H1 (cell line): ENCODE measurements around the gene MDM4. TPM values are rescaled to one million over a fixed set of nuclear protein-coding genes. Genes with fewer than 3 reads are reported as not detected.

Experiments used
- CTCF ChIA-PET: fragments of 300-600 bp; sonication (Branson Sonifier 250); formaldehyde crosslinking; loops from one replicate; lab custom pipeline; 2021; ENCODE audit not compliant: partially characterized antibody; lab: Charles Lee
- POLR2A ChIA-PET: fragments of 300-600 bp; sonication (Branson Sonifier 250); formaldehyde crosslinking; loops from one replicate; lab custom pipeline; 2021; ENCODE audit warnings: inconsistent platforms; ENCODE audit not compliant: partially characterized antibody; lab: Charles Lee
- DNase-seq, 2 experiments: peaks; one replicate each; pipeline versions ENCODE4 v3.0.0 to v3.0.0-alpha.2; 2010 to 2022; ENCODE audit warnings: low spot score in 2 of 2, low read depth in 1 of 2, mixed read lengths in 1 of 2
- FAIRE-seq: peaks from 2 replicates; lab custom pipeline; 2011; peaks lifted over from hg19 to GRCh38; lab: Jason Lieb, UNC
- H2AFZ ChIP-seq: 2 replicates; pipeline ENCODE4 v1.8.1; 2012; ENCODE audit warnings: low read length, inconsistent platforms
- H2AK5ac ChIP-seq: 2 replicates; pipeline ENCODE4 v1.6.1; 2013; ENCODE audit warnings: low read depth, low read length
- H2BK120ac ChIP-seq: replicated peaks from 2 replicates; pipeline ENCODE3; 2013; ENCODE audit warnings: low read depth, low read length, inconsistent platforms
- H2BK12ac ChIP-seq: 2 replicates; pipeline ENCODE4 v1.6.1; 2013; ENCODE audit warnings: low read depth, low read length
- H2BK15ac ChIP-seq: 2 replicates; pipeline ENCODE4 v1.6.1; 2013; ENCODE audit warnings: low read length
- H2BK20ac ChIP-seq: 2 replicates; pipeline ENCODE4 v1.6.1; 2013; ENCODE audit warnings: low read length
- H2BK5ac ChIP-seq: 2 replicates; pipeline ENCODE4 v1.6.1; 2013; ENCODE audit warnings: low read depth, low read length
- H3K14ac ChIP-seq: 2 replicates; pipeline ENCODE4 v1.6.1; 2013; ENCODE audit warnings: inconsistent platforms; ENCODE audit not compliant: insufficient read length
- H3K18ac ChIP-seq: 2 replicates; pipeline ENCODE4 v1.6.1; 2013; ENCODE audit warnings: low read length; ENCODE audit errors: extremely low read depth
- H3K23ac ChIP-seq: 2 replicates; pipeline ENCODE4 v1.6.1; 2013; ENCODE audit warnings: inconsistent platforms; ENCODE audit not compliant: insufficient read length
- H3K23me2 ChIP-seq: 2 replicates; pipeline ENCODE4 v1.6.1; 2013; ENCODE audit warnings: low read depth, low read length
- H3K27ac ChIP-seq: 2 replicates; pipeline ENCODE4 v1.6.1; 2011; ENCODE audit warnings: low read depth, low read length, inconsistent platforms
- H3K27me3 ChIP-seq, 4 experiments: replicated peaks in 1 of 4; 1 replicate in 1 of 4; 2 replicates in 3 of 4; pipeline versions ENCODE4 v1.6.1 to v1.8.1; 2011 to 2013; ENCODE audit warnings: low read length in 3 of 4, mild to moderate bottlenecking in 3 of 4, inconsistent platforms in 2 of 4, mixed read lengths in 2 of 4, moderate library complexity in 1 of 4; ENCODE audit not compliant: control insufficient read depth in 3 of 4, insufficient read depth in 3 of 4; ENCODE audit errors: extremely low read depth in 1 of 4
- H3K36me3 ChIP-seq, 4 experiments: 2 replicates each; pipeline versions ENCODE4 v1.6.1 to v1.8.1; 2011 to 2013; ENCODE audit warnings: mild to moderate bottlenecking in 4 of 4, low read length in 3 of 4, moderate library complexity in 2 of 4, control low read depth in 1 of 4, inconsistent platforms in 1 of 4; ENCODE audit not compliant: insufficient read depth in 4 of 4, control insufficient read depth in 2 of 4
- H3K4ac ChIP-seq: replicated peaks from 2 replicates; pipeline ENCODE3; 2013; ENCODE audit warnings: low read length, low read depth, mixed read lengths, inconsistent platforms; ENCODE audit not compliant: insufficient read length
- H3K4me1 ChIP-seq, 4 experiments: replicated peaks in 1 of 4; 1 replicate in 1 of 4; 2 replicates in 3 of 4; pipeline versions ENCODE4 v1.6.1 to v1.8.1; 2011 to 2013; ENCODE audit warnings: low read length in 3 of 4, inconsistent platforms in 2 of 4, mixed read lengths in 1 of 4; ENCODE audit not compliant: insufficient read depth in 4 of 4, control insufficient read depth in 3 of 4
- H3K4me2 ChIP-seq, 2 experiments: 2 replicates each; pipeline versions ENCODE4 v1.6.1 to v1.8.1; 2011 to 2013; ENCODE audit warnings: low read depth in 2 of 2, low read length in 2 of 2, control low read depth in 1 of 2, inconsistent platforms in 1 of 2, mild to moderate bottlenecking in 1 of 2; ENCODE audit not compliant: insufficient read depth in 1 of 2
- H3K4me3 ChIP-seq, 4 experiments: fragments of 200-600, 300-600 bp in 1 of 4; sonication (generic), shearing (Covaris generic), sonication (Bioruptor Twin) in 1 of 4; 2 replicates each; pipeline versions ENCODE4 v1.5.1 to v1.8.1; 2011 to 2016; ENCODE audit warnings: low read length in 4 of 4, low read depth in 3 of 4, control low read depth in 2 of 4, inconsistent platforms in 2 of 4, mild to moderate bottlenecking in 2 of 4, mixed read lengths in 1 of 4, moderate library complexity in 1 of 4; ENCODE audit not compliant: insufficient read depth in 2 of 4; ENCODE audit errors: extremely low read depth in 1 of 4
- H3K56ac ChIP-seq: replicated peaks from 2 replicates; pipeline ENCODE3; 2013; ENCODE audit warnings: low read depth, mild to moderate bottlenecking, mixed read lengths, low read length, inconsistent platforms; ENCODE audit not compliant: insufficient read length
- H3K79me1 ChIP-seq: 2 replicates; pipeline ENCODE4 v1.6.1; 2013; ENCODE audit warnings: low read depth, low read length, control low read depth
- H3K79me2 ChIP-seq, 2 experiments: 2 replicates each; pipeline versions ENCODE4 v1.6.1 to v1.8.1; 2012 to 2013; ENCODE audit warnings: low read length in 2 of 2, mild to moderate bottlenecking in 2 of 2, inconsistent platforms in 1 of 2; ENCODE audit not compliant: insufficient read depth in 2 of 2, control insufficient read depth in 1 of 2
- H3K9ac ChIP-seq, 4 experiments: replicated peaks in 1 of 4; 1 replicate in 1 of 4; 2 replicates in 3 of 4; pipeline versions ENCODE4 v1.6.1 to v1.8.1; 2011 to 2013; ENCODE audit warnings: low read depth in 3 of 4, low read length in 3 of 4, control low read depth in 2 of 4, mild to moderate bottlenecking in 2 of 4, moderate library complexity in 2 of 4, inconsistent platforms in 1 of 4; ENCODE audit errors: extremely low read depth in 1 of 4
- H3K9me3 ChIP-seq, 2 experiments: 2 replicates each; pipeline versions ENCODE4 v1.6.1 to v1.8.1; 2012 to 2013; ENCODE audit warnings: mild to moderate bottlenecking in 2 of 2, moderate library complexity in 2 of 2, control low read depth in 1 of 2, inconsistent platforms in 1 of 2, low read depth in 1 of 2, low read length in 1 of 2, mixed read lengths in 1 of 2; ENCODE audit not compliant: insufficient read depth in 2 of 2
- H4K20me1 ChIP-seq, 2 experiments: replicated peaks in 1 of 2; 2 replicates each; pipeline versions ENCODE3 to v1.8.1; 2011 to 2013; ENCODE audit warnings: inconsistent platforms in 2 of 2, low read length in 2 of 2, mild to moderate bottlenecking in 1 of 2; ENCODE audit not compliant: insufficient read depth in 2 of 2, control insufficient read depth in 1 of 2
- H4K5ac ChIP-seq: 2 replicates; pipeline ENCODE4 v1.6.1; 2013; ENCODE audit warnings: low read length, low read depth, mixed read lengths, inconsistent platforms; ENCODE audit not compliant: insufficient read length
- H4K8ac ChIP-seq: 2 replicates; pipeline ENCODE4 v1.8.0; 2013; ENCODE audit warnings: mild to moderate bottlenecking, moderate library complexity, low read length, inconsistent platforms; ENCODE audit not compliant: insufficient read depth; ENCODE audit errors: extremely low read depth
- H4K91ac ChIP-seq: replicated peaks from 2 replicates; pipeline ENCODE3; 2013; ENCODE audit warnings: low read length, mixed read lengths, inconsistent platforms; ENCODE audit not compliant: insufficient read length
- CBX8 ChIP-seq: fragments of 300-800, 300-1000 bp; sonication (generic); IDR thresholded peaks from 2 replicates; pipeline ENCODE4 v1.7.1; 2016; ENCODE audit warnings: low read depth, low read length, borderline replicate concordance
- CREB1 ChIP-seq: IDR thresholded peaks from 2 replicates; pipeline ENCODE4 v1.6.1; 2012; ENCODE audit warnings: inconsistent platforms
- EZH2 ChIP-seq: fragments of 200-600 bp; sonication (generic); IDR thresholded peaks from 2 replicates; pipeline ENCODE4 v1.7.1; 2012; ENCODE audit warnings: low read depth, mild to moderate bottlenecking, moderate library complexity, low read length, inconsistent platforms; ENCODE audit not compliant: severe bottlenecking
- FOSL1 ChIP-seq: IDR thresholded peaks from 2 replicates; pipeline ENCODE4 v1.6.1; 2011; ENCODE audit warnings: mild to moderate bottlenecking, low read depth, low read length, moderate library complexity; ENCODE audit not compliant: insufficient read depth
- KDM1A ChIP-seq: fragments of 200-600, 300-600 bp; sonication (generic); IDR thresholded peaks from 2 replicates; pipeline ENCODE4 v1.7.1; 2016; ENCODE audit warnings: mild to moderate bottlenecking, low read length, borderline replicate concordance
- POLR2A ChIP-seq, 2 experiments: IDR thresholded peaks; 1 replicate in 1 of 2; 2 replicates in 1 of 2; pipeline ENCODE4 v1.6.1; 2011; ENCODE audit warnings: low read depth in 2 of 2, low read length in 2 of 2, mild to moderate bottlenecking in 2 of 2; ENCODE audit errors: control extremely low read depth in 1 of 2
- POLR2AphosphoS5 ChIP-seq: IDR thresholded peaks from 2 replicates; pipeline ENCODE4 v1.6.1; 2011; ENCODE audit warnings: low read depth, low read length
- SP2 ChIP-seq: IDR thresholded peaks from 2 replicates; pipeline ENCODE4 v1.6.1; 2012; ENCODE audit warnings: mild to moderate bottlenecking, low read length, inconsistent platforms
- TAF1 ChIP-seq: IDR thresholded peaks from 2 replicates; pipeline ENCODE4 v1.6.1; 2011; ENCODE audit warnings: mild to moderate bottlenecking, low read depth, low read length
- ZNF274 ChIP-seq: IDR thresholded peaks from 2 replicates; pipeline ENCODE4 v1.7.0; 2012; ENCODE audit warnings: low read length, borderline replicate concordance; ENCODE audit errors: extremely low read depth
- WGBS, 2 experiments: shearing (Covaris generic) in 1 of 2; methylation state at CpG; one replicate each; pipeline versions ENCODE4 v1.1.6 to v1.1.7; 2013 to 2015; ENCODE audit warnings: low lambda C conversion rate in 2 of 2, mixed read lengths in 2 of 2, inconsistent platforms in 1 of 2, low coverage in 1 of 2, missing lambda C conversion rate in 1 of 2; ENCODE audit not compliant: insufficient replicate concordance in 2 of 2, insufficient coverage in 1 of 2, insufficient read length in 1 of 2; ENCODE audit errors: extremely low coverage in 1 of 2, missing lambda C conversion rate in 1 of 2; 5-methylcytosine and 5-hydroxymethylcytosine counted together
- polyA plus RNA-seq, 7 experiments: library from polyadenylated mRNA; depleted of rRNA in 3 of 7; stranded (reverse) in 5 of 7; unstranded in 2 of 7; fragments of >200 nt in 5 of 7; fragments of 200-250 nt in 2 of 7; gene quantifications; 1 replicate in 5 of 7; 2 replicates in 1 of 7; 4 replicates in 1 of 7; pipeline versions ENCODE4 v1.2.1 to v1.2.3, GENCODE V29; 2011 to 2013; ENCODE audit warnings: missing spikeins in 2 of 7, mixed read lengths in 2 of 7
- total RNA-seq: library from RNA; stranded (reverse); fragmentation: NEBNext Ultra II Directional; extraction: Animal tissue kit (Norgen Biotek cat#: 25700); gene quantifications from 2 replicates; pipeline ENCODE4 v1.2.1, GENCODE V29; 2021
- TF ChIP-seq, protein P1 (sequence below), 3 experiments: IDR thresholded peaks; 1 replicate in 2 of 3; 2 replicates in 1 of 3; pipeline versions ENCODE4 v1.5.1 to v1.6.1; 2011; ENCODE audit warnings: low read length in 3 of 3, mild to moderate bottlenecking in 3 of 3, inconsistent platforms in 2 of 3, low read depth in 1 of 3, moderate library complexity in 1 of 3; ENCODE audit not compliant: insufficient read depth in 1 of 3; ENCODE audit errors: control extremely low read depth in 1 of 3

The MDM4 gene
- total and polyA plus RNA-seq, 2 of the 8 experiments (the other 6 are each of a cell fraction or from before 2014, with no cell fraction given) = 10.8 to 84.9 TPM

DNA sequence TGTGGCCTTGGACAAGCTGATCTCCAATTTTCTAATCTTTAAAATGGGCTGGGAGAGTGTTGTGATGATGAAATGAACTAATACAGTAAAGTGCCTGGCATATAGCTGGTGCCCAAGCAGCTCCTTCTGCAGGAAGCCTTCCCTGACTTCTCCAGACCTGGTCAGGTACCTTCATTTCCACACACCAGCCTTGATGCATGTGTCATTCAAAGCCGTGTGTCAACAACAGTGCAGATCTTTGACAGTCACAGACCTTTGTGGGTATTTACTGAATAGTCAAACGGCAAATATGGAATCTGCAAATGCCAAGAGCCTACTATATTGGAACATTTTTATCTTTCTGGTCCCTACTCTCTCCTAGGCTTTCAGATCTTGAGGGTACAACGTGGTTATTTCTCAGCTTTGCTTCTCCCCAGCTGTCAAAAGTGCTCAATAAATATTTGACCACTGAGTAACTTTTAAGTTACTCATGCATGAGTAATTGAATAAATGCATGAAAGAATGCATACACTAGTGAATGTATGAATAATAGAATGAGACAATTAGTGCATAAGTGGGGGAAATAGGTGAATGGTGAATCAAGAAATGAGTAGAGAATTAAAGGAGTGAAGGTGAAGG lies 75.4 kb downstream of the MDM4 start:
- Histone ChIP-seq H2AFZ (no peak overlapping the region), H3K4me2 (no peak overlapping the region), H3K23ac (no peak overlapping the region), H4K91ac (no peak overlapping the region), H3K27me3 (no peaks in the 10 kb centered on the region), H3K27ac (no peak overlapping the region), H3K18ac (no peak overlapping the region), H3K14ac (no peak overlapping the region), H4K8ac (no peak overlapping the region), H2AK5ac (no peak overlapping the region), H3K36me3 (no peaks in the 10 kb centered on the region), H2BK15ac (no peak overlapping the region), H2BK120ac (no peak overlapping the region), H3K9ac (no peak overlapping the region), H3K4me1 (peaks cover 3 to 7% (median 5%) of the 10 kb centered on the region in 4 experiments; a peak in 5 of 7 replicates), H3K79me1 (no peaks in the 10 kb centered on the region), H3K9me3 (no peaks in the 10 kb centered on the region), H4K5ac (no peak overlapping the region), H2BK5ac (no peak overlapping the region), H3K23me2 (no peaks in the 10 kb centered on the region), H4K20me1 (no peaks in the 10 kb centered on the region), H3K56ac (no peak overlapping the region), H2BK20ac (no peak overlapping the region), H3K4ac (no peak overlapping the region), H3K4me3 (no peak overlapping the region), H3K79me2 (no peaks in the 10 kb centered on the region), H2BK12ac (no peak overlapping the region)
- 93% methylated on average over 3 of the region's 3 CpGs; no CpG with 5 or more reads in 1 of the 2 experiments for WGBS, 2 experiments
- CTCF ChIA-PET = interaction anchor here (0.9 to 3.5 kb wide), 9 partner anchors 9 to 215 kb away, joined by 3 to 21 read pairs (median 3); no protein-coding TSS in a partner anchor
- POLR2A ChIA-PET = interaction anchor here (1.1 to 1.5 kb wide), 2 partner anchors 12 to 17 kb away, joined by 3 to 5 read pairs; no protein-coding TSS in a partner anchor
- DNase-seq (no peak), FAIRE-seq (no peak)
- TF ChIP-seq KDM1A (no peak), POLR2A (IDR thresholded peaks at IDR 0.05; ENCODE audit: control extremely low read depth in 1 of 2, low read depth in 2 of 2, low read length in 2 of 2) (no peak), SP2 (no peak), EZH2 (no peak), ZNF274 (no peak), CBX8 (no peak), POLR2AphosphoS5 (no peak), CREB1 (no peak), TAF1 (no peak), FOSL1 (no peak)
- TF ChIP-seq, protein P1, sequence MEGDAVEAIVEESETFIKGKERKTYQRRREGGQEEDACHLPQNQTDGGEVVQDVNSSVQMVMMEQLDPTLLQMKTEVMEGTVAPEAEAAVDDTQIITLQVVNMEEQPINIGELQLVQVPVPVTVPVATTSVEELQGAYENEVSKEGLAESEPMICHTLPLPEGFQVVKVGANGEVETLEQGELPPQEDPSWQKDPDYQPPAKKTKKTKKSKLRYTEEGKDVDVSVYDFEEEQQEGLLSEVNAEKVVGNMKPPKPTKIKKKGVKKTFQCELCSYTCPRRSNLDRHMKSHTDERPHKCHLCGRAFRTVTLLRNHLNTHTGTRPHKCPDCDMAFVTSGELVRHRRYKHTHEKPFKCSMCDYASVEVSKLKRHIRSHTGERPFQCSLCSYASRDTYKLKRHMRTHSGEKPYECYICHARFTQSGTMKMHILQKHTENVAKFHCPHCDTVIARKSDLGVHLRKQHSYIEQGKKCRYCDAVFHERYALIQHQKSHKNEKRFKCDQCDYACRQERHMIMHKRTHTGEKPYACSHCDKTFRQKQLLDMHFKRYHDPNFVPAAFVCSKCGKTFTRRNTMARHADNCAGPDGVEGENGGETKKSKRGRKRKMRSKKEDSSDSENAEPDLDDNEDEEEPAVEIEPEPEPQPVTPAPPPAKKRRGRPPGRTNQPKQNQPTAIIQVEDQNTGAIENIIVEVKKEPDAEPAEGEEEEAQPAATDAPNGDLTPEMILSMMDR (IDR thresholded peaks at IDR 0.05; ENCODE audit: control extremely low read depth in 1 of 3, insufficient read depth in 1 of 3, low read depth in 1 of 3, low read length in 3 of 3) = no peak
